Activated CD4-positive, alpha-beta T cell treated with anti-CD3 and anti-CD28 coated beads, Interleukin-2, amount 50 U/mL, for 4 hours (primary cell): ENCODE data around the gene KCNMB4.

ENCODE experiments used
- DNase-seq, 2 experiments: peaks; one replicate each; pipeline ENCODE4 v3.0.0-alpha.2; 2020

KCNMB4 gene

GRCh38 chr12:70365648-70366518 is at the start of gene KCNMB4:
Gene KCNMB4 (plus strand): TSS chr12:70366290. CDS start chr12:70366735, 445 bp downstream.
- DNase-seq: peak; percentile 48 to 60

- no peak for DNase-seq
Measured at GRCh38 chr12:70317781-70318180, 48.3 kb upstream of the KCNMB4 start.

GRCh38 chr12:70319605-70320004 is 46.5 kb upstream of the KCNMB4 start:
- no peak for DNase-seq

GRCh38 chr12:70321191-70321590 is 44.9 kb upstream of the KCNMB4 start:
- no peak for DNase-seq

- DNase-seq: no peak
Measured at GRCh38 chr12:70327541-70327940, 38.5 kb upstream of the KCNMB4 start.

- no peak for DNase-seq
Measured at GRCh38 chr12:70329728-70330127, 36.4 kb upstream of the KCNMB4 start.

- DNase-seq: no peak
Measured at GRCh38 chr12:70330158-70330557, 35.9 kb upstream of the KCNMB4 start.

- DNase-seq: no peak
Measured at GRCh38 chr12:70332236-70332635, 33.9 kb upstream of the KCNMB4 start.

GRCh38 chr12:70334742-70335141 is 31.3 kb upstream of the KCNMB4 start:
- no peak for DNase-seq

- no peak for DNase-seq
Measured at GRCh38 chr12:70338531-70338930, 27.6 kb upstream of the KCNMB4 start.

GRCh38 chr12:70351076-70351475 is 15.0 kb upstream of the KCNMB4 start:
- DNase-seq: no peak

- DNase-seq: no peak
Measured at GRCh38 chr12:70353780-70354660, 12.1 kb upstream of the KCNMB4 start.

- DNase-seq: no peak
Measured at GRCh38 chr12:70354787-70355186, 11.3 kb upstream of the KCNMB4 start.

GRCh38 chr12:70355972-70356371 is 10.1 kb upstream of the KCNMB4 start:
- no peak for DNase-seq

GRCh38 chr12:70359458-70360197 is 6.5 kb upstream of the KCNMB4 start:
- no peak for DNase-seq

GRCh38 chr12:70360218-70360617 is 5.9 kb upstream of the KCNMB4 start:
- no peak for DNase-seq

GRCh38 chr12:70364695-70365397 is 1.2 kb upstream of the KCNMB4 start:
- DNase-seq: no peak

- no peak for DNase-seq
Measured at GRCh38 chr12:70365398-70365647, 767 bp upstream of the KCNMB4 start.

GRCh38 chr12:70366581-70367257 is 629 bp downstream of the KCNMB4 start:
- DNase-seq: peak; percentile 48 to 57

- no peak for DNase-seq
Measured at GRCh38 chr12:70367258-70368141, 1.4 kb downstream of the KCNMB4 start.

GRCh38 chr12:70372881-70373280 is 6.8 kb downstream of the KCNMB4 start:
- DNase-seq: no peak
